ENCODE results near the gene TYW3. TPM values are rescaled to one million over a fixed set of nuclear protein-coding genes. Genes with fewer than 3 reads are reported as not detected.
"Not testable (repeated sequence)": the region's sequence is repeated elsewhere in the genome, so short reads cannot be mapped to it uniquely, and the experiment has no call there.

Gene TYW3
- total RNA-seq, 1 donor from 2014 or later, result 14.8 TPM

DNA sequence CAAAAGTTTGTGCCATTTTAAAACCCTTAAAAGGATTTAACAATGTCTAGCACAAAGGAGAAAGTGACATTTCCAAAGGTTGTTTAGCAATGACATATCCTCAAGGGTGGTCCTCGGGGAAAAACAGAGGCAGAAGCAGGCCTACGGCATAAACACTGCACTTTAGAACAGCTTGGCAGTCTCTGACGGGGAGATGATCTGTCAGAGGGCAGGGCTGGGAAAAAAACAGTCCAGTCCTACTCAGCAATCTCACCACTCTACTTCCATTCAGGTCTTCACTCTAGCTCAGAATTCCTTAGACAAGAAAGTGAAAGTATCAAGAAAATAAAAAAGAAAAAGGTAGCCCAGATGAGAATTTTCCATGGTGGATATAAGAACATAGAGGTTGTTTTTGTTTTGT lies 4.2 kb upstream of the TYW3 start:
- H3K9me3 Mint-ChIP-seq (ENCODE audit: unreplicated experiment), result peaks cover 9% of the 10 kb centered on the region
- no peak overlapping the region for H3K4me3 Mint-ChIP-seq (ENCODE audit: unreplicated experiment)
- TF ChIP-seq, protein P1, sequence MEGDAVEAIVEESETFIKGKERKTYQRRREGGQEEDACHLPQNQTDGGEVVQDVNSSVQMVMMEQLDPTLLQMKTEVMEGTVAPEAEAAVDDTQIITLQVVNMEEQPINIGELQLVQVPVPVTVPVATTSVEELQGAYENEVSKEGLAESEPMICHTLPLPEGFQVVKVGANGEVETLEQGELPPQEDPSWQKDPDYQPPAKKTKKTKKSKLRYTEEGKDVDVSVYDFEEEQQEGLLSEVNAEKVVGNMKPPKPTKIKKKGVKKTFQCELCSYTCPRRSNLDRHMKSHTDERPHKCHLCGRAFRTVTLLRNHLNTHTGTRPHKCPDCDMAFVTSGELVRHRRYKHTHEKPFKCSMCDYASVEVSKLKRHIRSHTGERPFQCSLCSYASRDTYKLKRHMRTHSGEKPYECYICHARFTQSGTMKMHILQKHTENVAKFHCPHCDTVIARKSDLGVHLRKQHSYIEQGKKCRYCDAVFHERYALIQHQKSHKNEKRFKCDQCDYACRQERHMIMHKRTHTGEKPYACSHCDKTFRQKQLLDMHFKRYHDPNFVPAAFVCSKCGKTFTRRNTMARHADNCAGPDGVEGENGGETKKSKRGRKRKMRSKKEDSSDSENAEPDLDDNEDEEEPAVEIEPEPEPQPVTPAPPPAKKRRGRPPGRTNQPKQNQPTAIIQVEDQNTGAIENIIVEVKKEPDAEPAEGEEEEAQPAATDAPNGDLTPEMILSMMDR (IDR thresholded peaks at IDR 0.05; ENCODE audit: unreplicated experiment), result no peak
- no peak for DNase-seq (ENCODE audit: low spot score)
- H3K27ac Mint-ChIP-seq (ENCODE audit: unreplicated experiment), result no peak overlapping the region
- H3K4me1 Mint-ChIP-seq (ENCODE audit: unreplicated experiment), result peaks cover 7% of the 10 kb centered on the region
- H3K36me3 Mint-ChIP-seq (ENCODE audit: low read depth, unreplicated experiment), result peaks cover 33% of the 10 kb centered on the region
- peaks cover 4% of the 10 kb centered on the region for H3K27me3 Mint-ChIP-seq (ENCODE audit: unreplicated experiment)

DNA sequence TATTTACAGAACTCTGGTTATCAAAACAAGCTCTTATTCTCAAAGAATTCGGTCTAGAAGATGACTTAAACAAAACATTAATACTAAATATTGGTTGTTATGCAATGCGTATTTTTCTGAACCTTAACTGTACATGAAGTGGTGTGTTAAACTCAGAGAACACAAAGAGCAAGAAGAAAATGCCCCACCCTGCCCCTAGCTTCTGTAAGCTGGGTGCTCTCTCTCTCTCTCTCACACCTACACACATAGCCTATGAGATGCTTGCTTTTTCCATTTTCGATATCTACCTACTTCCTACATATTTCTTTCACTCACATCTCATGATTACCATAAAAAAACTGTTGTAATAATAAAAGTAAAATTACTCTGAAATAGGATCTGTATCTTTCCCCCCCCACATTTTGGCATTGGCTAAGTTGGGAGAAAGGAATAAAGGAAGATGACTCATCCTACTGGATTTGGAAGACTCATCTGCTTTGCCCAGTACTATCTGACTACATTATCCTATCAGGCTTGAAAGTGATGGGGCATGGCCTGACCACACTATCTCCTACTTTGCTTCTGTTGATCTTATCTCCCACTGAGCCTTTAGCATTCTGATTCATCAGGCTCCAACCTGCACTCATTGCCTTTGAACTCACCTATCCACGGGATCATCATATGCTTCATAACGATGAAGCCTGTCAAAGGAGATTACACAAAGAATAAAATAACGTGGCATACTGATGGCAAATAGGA lies 3.0 kb upstream of the TYW3 start:
- H3K4me1 Mint-ChIP-seq (ENCODE audit: unreplicated experiment), result peaks cover 13% of the 10 kb centered on the region
- no peak overlapping the region for H3K4me3 Mint-ChIP-seq (ENCODE audit: unreplicated experiment)
- TF ChIP-seq, protein P1 (IDR thresholded peaks at IDR 0.05; ENCODE audit: unreplicated experiment), result no peak
- H3K27ac Mint-ChIP-seq (ENCODE audit: unreplicated experiment), result no peak overlapping the region
- DNase-seq (ENCODE audit: low spot score), result no peak
- peaks cover 29% of the 10 kb centered on the region for H3K36me3 Mint-ChIP-seq (ENCODE audit: low read depth, unreplicated experiment)
- H3K27me3 Mint-ChIP-seq (ENCODE audit: unreplicated experiment), result peaks cover 4% of the 10 kb centered on the region
- H3K9me3 Mint-ChIP-seq (ENCODE audit: unreplicated experiment), result peaks cover 9% of the 10 kb centered on the region

DNA sequence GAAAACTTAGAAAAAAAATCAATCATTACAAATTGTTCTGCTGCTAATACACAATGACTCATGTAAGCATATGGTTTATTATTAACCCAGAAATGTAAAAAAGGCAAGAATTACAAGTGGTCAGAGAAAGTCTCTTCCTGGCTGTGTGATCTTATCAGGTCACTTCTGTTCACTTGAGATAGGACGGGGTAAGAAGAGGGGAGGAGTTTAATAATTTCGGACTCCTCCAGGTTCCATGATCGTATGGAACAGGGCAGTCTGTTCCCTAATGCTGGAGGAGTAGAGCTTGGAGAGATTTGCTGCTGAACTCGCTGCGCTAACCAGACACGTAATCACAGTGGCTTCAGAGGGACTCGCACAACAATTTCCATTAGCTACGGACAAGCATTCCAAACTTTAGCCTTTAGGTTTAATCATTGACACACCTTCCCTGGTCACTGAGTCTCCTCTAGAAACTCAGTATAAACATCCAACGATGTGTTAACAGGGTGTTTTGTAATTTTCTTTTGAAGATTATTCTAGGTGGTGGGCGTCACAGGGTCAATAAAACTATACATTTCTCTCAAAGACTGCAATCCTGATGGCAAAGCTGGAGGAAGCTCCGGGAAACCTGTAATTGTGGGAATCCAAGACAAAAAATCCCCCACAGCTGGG lies 1.4 kb upstream of the TYW3 start:
- Mint-ChIP-seq H3K9me3 (ENCODE audit: unreplicated experiment) (peaks cover 7% of the 10 kb centered on the region), H3K27ac (ENCODE audit: unreplicated experiment) (no peak overlapping the region), H3K36me3 (ENCODE audit: low read depth, unreplicated experiment) (peaks cover 17% of the 10 kb centered on the region), H3K4me1 (ENCODE audit: unreplicated experiment) (peaks cover 15% of the 10 kb centered on the region), H3K27me3 (ENCODE audit: unreplicated experiment) (peaks cover 3% of the 10 kb centered on the region), H3K4me3 (ENCODE audit: unreplicated experiment) (peak overlapping the region; percentile 56)
- no peak for DNase-seq (ENCODE audit: low spot score)
- TF ChIP-seq, protein P1 (IDR thresholded peaks at IDR 0.05; ENCODE audit: unreplicated experiment), result no peak

DNA sequence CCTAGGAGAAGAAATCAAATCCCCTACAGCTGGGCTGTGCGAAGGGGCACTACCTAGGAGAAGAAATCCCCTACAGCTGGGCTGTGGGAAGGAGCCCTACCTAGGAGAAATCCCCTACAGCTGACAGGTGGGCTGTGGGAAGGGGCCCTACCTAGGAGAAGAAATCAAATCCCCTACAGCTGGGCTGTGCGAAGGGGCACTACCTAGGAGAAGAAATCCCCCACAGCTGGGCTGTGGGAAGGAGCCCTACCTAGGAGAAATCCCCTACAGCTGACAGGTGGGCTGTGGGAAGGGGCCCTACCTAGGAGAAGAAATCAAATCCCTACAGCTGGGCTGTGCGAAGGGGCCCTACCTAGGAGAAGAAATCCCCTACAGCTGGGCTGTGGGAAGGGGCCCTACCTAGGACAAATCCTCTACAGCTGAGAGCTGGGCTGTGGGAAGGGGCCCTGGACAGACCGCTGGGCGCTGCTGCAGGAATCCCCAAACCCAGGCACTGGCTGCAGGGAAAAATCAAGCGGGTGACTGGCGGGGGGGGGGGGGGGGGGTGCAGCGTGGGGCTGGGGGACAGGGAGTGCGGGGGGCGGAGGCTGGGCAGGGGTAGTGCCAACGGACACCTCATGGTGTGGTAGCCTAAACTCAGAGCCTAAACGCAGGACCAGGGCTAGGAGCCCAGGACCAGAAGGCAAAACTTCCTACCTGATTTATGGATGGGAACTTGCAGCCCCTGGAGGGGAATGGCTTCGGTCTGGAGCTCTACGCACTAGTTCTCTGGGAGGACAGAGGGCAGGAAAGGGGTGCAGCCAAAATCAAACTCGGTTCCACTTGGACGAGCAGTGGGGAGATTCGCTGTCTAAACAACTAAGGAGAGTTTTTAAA lies 643 bp upstream of the TYW3 start:
- Mint-ChIP-seq H3K4me3 (ENCODE audit: unreplicated experiment) (peak overlapping the region; percentile 99), H3K4me1 (ENCODE audit: unreplicated experiment) (peaks cover 15% of the 10 kb centered on the region), H3K27ac (ENCODE audit: unreplicated experiment) (peak overlapping the region; percentile 97)
- H3K9me3 Mint-ChIP-seq (ENCODE audit: unreplicated experiment); H3K27me3 Mint-ChIP-seq (ENCODE audit: unreplicated experiment); H3K36me3 Mint-ChIP-seq (ENCODE audit: low read depth, unreplicated experiment): not testable (repeated sequence)
- DNase-seq (ENCODE audit: low spot score), result peak; percentile 5

DNA sequence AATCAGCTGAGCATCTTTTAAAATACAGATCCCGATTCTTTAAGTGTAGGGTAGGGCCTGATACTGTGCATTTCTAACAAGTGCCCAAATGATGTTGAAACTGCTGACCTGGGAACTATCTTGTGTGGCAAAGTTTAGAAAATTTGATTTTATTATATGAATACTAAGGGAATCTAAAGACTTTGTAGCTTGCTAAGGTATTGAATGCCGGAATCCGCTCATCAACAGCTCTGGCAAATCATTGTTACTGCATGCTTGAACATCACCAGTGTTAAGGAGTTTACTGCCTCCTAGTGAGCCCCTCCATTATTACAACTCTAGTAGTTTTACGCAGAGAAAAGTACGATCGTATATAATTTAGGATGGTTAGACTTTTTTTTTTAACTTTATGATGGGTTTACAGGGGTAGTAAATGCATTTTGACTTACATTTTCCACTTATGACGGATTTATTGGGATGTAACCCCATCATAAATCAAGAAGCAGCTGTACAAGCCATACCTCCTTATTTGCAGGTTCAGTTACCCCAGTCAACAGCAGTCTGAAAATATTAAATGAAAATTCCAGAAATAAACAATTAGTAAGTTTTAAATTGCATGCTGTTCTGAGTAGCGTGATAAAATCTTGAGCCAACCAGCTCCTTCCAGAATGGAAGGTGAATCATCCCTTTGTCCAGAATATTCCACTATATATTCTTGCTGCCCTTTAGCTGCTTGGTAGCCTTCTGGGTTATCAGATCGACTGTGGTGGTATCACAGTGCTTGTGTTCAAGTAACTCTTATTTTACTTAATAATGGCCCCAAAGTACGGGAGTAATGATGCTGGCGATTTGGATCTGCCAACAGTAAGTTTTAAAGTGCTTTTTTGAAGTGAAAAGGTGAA lies 892 bp downstream of the TYW3 start:
- H3K9me3 Mint-ChIP-seq (ENCODE audit: unreplicated experiment), result no peaks in the 10 kb centered on the region
- H3K27me3 Mint-ChIP-seq (ENCODE audit: unreplicated experiment), result no peaks in the 10 kb centered on the region
- H3K4me1 Mint-ChIP-seq (ENCODE audit: unreplicated experiment), result peaks cover 15% of the 10 kb centered on the region
- TF ChIP-seq, protein P1 (IDR thresholded peaks at IDR 0.05; ENCODE audit: unreplicated experiment), result peak; percentile 61
- DNase-seq (ENCODE audit: low spot score), result peak; percentile 57
- H3K4me3 Mint-ChIP-seq (ENCODE audit: unreplicated experiment), result peak overlapping the region; percentile 99
- peak overlapping the region; percentile 97 for H3K27ac Mint-ChIP-seq (ENCODE audit: unreplicated experiment)
- peaks cover 12% of the 10 kb centered on the region for H3K36me3 Mint-ChIP-seq (ENCODE audit: low read depth, unreplicated experiment)
